Hepatocyte (in vitro differentiated cells): Measurements from ENCODE around the gene ZNF888.
"Not testable (repeated sequence)": the region's sequence is repeated elsewhere in the genome, so short reads cannot be mapped to it uniquely, and the experiment has no call there.

Experiments
- EZH2 ChIP-seq: fragments of 200-600 bp; sonication (generic); IDR thresholded peaks from 2 replicates; pipeline ENCODE4 v1.6.1; 2016; ENCODE audit warnings: antibody characterized with exemption, mild to moderate bottlenecking, borderline replicate concordance
- EZH2phosphoT487 ChIP-seq: fragments of 200-600 bp; sonication (generic); IDR thresholded peaks from one replicate; pipeline ENCODE4 v1.6.1; 2018; ENCODE audit warnings: antibody characterized with exemption, mild to moderate bottlenecking, low read depth, moderate library complexity; ENCODE audit not compliant: unreplicated experiment, severe bottlenecking
- TF ChIP-seq, protein P1 (sequence below): fragments of 200-600 bp; sonication (generic); IDR thresholded peaks from 2 replicates; pipeline ENCODE4 v1.5.1; 2016; ENCODE audit warnings: antibody characterized with exemption, mild to moderate bottlenecking; ENCODE audit not compliant: poor library complexity

DNA sequence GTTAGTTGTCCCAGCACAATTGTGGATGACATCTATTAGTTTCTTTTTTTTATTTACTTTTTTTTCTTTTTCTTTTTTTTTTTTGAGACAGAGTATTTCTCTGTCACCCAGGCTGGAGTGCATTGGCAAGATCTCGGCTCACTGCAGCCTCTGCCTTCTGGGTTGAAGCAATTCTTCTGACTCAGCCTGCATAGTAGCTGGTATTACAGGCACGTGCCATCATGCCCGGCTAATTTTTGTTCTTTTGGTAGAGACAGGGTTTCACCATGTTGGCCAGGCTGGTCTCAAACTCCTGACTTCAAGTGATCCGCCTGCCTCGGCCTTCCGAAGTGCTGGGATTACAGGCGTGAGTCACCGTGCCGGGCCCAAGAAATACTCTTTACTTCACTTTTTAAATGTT is 1.4 kb upstream of the ZNF888 start:
- TF ChIP-seq, protein P1, sequence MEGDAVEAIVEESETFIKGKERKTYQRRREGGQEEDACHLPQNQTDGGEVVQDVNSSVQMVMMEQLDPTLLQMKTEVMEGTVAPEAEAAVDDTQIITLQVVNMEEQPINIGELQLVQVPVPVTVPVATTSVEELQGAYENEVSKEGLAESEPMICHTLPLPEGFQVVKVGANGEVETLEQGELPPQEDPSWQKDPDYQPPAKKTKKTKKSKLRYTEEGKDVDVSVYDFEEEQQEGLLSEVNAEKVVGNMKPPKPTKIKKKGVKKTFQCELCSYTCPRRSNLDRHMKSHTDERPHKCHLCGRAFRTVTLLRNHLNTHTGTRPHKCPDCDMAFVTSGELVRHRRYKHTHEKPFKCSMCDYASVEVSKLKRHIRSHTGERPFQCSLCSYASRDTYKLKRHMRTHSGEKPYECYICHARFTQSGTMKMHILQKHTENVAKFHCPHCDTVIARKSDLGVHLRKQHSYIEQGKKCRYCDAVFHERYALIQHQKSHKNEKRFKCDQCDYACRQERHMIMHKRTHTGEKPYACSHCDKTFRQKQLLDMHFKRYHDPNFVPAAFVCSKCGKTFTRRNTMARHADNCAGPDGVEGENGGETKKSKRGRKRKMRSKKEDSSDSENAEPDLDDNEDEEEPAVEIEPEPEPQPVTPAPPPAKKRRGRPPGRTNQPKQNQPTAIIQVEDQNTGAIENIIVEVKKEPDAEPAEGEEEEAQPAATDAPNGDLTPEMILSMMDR, result not testable (repeated sequence)
- not testable (repeated sequence) for TF ChIP-seq EZH2, EZH2phosphoT487
